IPS DF 6.9 (cell line): ENCODE data around the gene WBP1L.

ENCODE experiments used
- DNase-seq: peaks from one replicate; pipeline ENCODE4 v3.0.0-alpha.2; 2013; ENCODE audit warnings: low read depth, low spot score
- H3K27ac ChIP-seq: one replicate; pipeline ENCODE4 v1.5.1; 2013; ENCODE audit warnings: low read length, control low read depth
- H3K27me3 ChIP-seq: 2 replicates; pipeline ENCODE4 v1.6.1; 2013; ENCODE audit warnings: mild to moderate bottlenecking, low read length; ENCODE audit not compliant: control insufficient read depth, insufficient read depth
- H3K36me3 ChIP-seq: 2 replicates; pipeline ENCODE4 v1.6.1; 2013; ENCODE audit warnings: low read length; ENCODE audit not compliant: control insufficient read depth, insufficient read depth
- H3K4me1 ChIP-seq: 2 replicates; pipeline ENCODE4 v1.6.1; 2013; ENCODE audit warnings: low read length; ENCODE audit not compliant: control insufficient read depth, insufficient read depth
- H3K4me3 ChIP-seq: 2 replicates; pipeline ENCODE4 v1.5.1; 2013; ENCODE audit warnings: mild to moderate bottlenecking, low read length
- H3K9me3 ChIP-seq: 2 replicates; pipeline ENCODE4 v1.6.1; 2013; ENCODE audit warnings: low read length, inconsistent platforms; ENCODE audit not compliant: control insufficient read depth, insufficient read depth
- WGBS: extraction: QIAGEN DNeasy Blood & Tissue Kit; methylation state at CpG from one replicate; pipeline ENCODE4 v1.1.7; 2013; ENCODE audit warnings: mixed read lengths, missing lambda C conversion rate; ENCODE audit not compliant: insufficient read length, insufficient coverage; 5-methylcytosine and 5-hydroxymethylcytosine counted together

The WBP1L gene

GRCh38 chr10:102770792-102771191 is 27.0 kb downstream of the WBP1L start:
- no CpG with 5 or more reads among the region's 1 CpG for WGBS
- no peaks in the 10 kb centered on the region for H3K9me3 ChIP-seq
- no peaks in the 10 kb centered on the region for H3K4me1 ChIP-seq
- H3K36me3 ChIP-seq, result no peaks in the 10 kb centered on the region
- no peak for DNase-seq
- H3K4me3 ChIP-seq, result no peak overlapping the region
- H3K27ac ChIP-seq, result no peak overlapping the region
- H3K27me3 ChIP-seq, result no peaks in the 10 kb centered on the region

GRCh38 chr10:102773320-102773719 is 29.6 kb downstream of the WBP1L start:
- WGBS, result no CpG with 5 or more reads among the region's 1 CpG

GRCh38 chr10:102773986-102774385 is 30.2 kb downstream of the WBP1L start:
- DNase-seq, result no peak
- no CpG with 5 or more reads among the region's 5 CpGs for WGBS
- Histone ChIP-seq H3K36me3 (no peaks in the 10 kb centered on the region), H3K9me3 (no peaks in the 10 kb centered on the region), H3K27me3 (no peaks in the 10 kb centered on the region), H3K4me1 (peaks cover 17% of the 10 kb centered on the region), H3K27ac (no peak overlapping the region), H3K4me3 (no peak overlapping the region)

More at GRCh38 chr10:102773320-102773719, 29.6 kb downstream of the WBP1L start:
- H3K4me1 ChIP-seq, result peaks cover 17% of the 10 kb centered on the region
- H3K9me3 ChIP-seq, result no peaks in the 10 kb centered on the region
- no peaks in the 10 kb centered on the region for H3K36me3 ChIP-seq
- no peaks in the 10 kb centered on the region for H3K27me3 ChIP-seq
- H3K4me3 ChIP-seq, result no peak overlapping the region
- no peak overlapping the region for H3K27ac ChIP-seq
- DNase-seq, result no peak

DNA sequence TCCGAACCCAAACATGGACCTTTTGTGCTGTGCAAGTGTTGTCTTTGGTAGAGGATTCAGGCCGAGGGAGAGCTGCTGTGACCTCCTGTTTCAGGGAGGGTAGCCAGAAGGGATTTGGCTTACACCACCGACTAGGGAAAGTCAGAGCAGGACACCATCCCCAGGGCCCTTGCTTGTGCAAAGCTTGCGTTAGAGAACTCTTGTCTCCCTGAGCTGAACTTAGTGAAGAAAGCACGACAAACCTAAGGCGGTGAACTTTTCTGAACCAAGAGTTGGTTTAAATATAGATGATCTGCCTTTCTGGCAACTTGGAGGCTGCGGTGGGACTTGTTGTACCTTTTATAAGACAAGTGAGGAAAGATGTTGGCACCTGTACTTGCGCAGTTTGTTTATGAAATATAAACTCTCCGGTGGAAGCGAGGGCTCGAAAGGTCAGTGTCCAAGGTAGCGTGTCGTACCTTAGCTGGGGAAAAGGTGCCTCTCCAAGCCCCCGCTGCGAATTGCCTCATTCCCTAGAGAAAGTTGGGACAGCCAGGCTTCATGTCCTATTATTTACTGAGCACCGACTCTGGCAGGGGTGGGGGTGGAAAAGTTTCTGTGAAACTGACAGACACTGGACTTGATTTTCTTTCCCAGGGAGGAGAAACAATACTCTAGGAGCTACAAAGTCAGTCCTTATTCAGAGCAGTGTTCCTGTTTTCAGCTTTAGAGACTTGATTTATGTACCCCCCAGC is 31.6 kb downstream of the WBP1L start:
- WGBS, result no CpG with 5 or more reads among the region's 16 CpGs
- DNase-seq, result no peak
- H3K4me1 ChIP-seq, result peaks cover 17% of the 10 kb centered on the region
- no peaks in the 10 kb centered on the region for H3K36me3 ChIP-seq
- H3K9me3 ChIP-seq, result no peaks in the 10 kb centered on the region
- H3K4me3 ChIP-seq, result no peak overlapping the region
- no peak overlapping the region for H3K27ac ChIP-seq
- no peaks in the 10 kb centered on the region for H3K27me3 ChIP-seq

DNA sequence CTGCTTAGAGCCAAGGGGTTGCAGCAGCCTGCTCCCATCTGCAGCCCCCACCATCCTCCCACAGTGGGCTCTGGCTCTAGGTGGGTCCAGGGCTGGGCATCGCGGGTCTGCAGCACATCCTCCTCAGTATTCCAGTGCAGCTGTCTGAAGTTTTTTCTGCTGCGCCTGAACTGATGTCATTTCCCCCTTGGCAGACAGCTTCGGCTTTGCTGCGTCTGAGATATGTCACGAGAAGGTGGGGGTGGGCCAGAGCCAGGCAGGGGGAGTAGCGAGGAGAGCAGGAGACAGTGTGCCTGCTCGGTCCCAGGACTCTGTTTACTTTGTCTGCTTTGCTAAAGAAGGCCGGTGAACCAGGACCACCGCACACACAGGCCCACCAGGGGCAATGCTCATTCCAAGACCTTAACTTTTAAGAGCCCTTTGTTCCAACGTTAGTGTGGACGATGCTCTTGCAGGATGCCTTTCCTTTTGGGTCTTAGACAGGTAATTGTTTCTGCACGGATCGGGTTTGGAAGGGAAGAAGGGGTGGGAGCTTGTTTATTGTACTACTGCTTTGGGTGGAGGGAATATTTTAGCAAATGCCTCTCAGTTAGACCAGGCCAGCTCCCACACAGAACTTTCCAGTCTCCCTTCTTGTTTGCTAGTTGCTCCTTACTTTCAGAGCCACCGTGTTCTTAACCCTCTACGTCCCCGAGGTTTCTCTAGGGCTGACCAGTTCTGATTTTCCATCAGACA is 32.4 kb downstream of the WBP1L start:
- H3K4me3 ChIP-seq, result no peak overlapping the region
- DNase-seq, result no peak
- no peaks in the 10 kb centered on the region for H3K36me3 ChIP-seq
- WGBS, result no CpG with 5 or more reads among the region's 17 CpGs
- H3K4me1 ChIP-seq, result peaks cover 19% of the 10 kb centered on the region
- H3K27me3 ChIP-seq, result no peaks in the 10 kb centered on the region
- no peaks in the 10 kb centered on the region for H3K9me3 ChIP-seq
- H3K27ac ChIP-seq, result no peak overlapping the region

DNA sequence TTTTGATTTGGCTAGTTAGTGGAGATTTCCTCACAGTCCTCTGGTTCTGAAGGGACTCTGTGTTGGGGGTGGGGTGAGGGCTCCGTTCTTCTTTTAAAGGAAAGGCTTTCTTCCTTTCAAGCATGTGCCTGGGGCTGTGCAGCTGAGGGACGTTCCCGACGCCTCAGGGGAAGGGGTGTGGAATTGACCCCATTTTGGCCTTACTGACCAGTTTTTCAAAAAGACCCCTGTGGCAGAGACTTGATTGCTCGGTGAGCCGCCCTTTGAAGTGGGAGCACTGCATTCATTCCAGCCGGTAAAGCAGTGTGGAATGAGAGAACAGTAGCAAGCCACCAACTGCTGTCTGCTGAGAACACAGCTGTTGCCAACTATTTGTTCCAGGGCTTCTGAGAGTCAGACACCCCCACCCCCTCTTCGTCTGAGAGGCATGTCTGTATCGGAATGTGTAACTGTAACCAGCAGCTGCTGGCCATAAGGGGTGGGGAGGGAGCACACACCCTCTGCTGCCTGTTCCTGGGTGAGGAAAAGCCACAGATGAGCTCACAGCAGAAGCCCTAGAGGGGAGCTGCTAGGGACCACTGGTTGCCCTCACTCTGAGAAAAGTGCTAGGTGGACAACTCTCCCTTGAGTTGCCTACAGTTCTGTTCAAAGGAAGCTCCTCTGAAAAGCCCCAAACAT is 33.2 kb downstream of the WBP1L start:
- Histone ChIP-seq H3K4me3 (no peak overlapping the region), H3K9me3 (no peaks in the 10 kb centered on the region), H3K27me3 (no peaks in the 10 kb centered on the region), H3K4me1 (peaks cover 19% of the 10 kb centered on the region), H3K36me3 (no peaks in the 10 kb centered on the region), H3K27ac (no peak overlapping the region)
- WGBS, result no CpG with 5 or more reads among the region's 9 CpGs
- DNase-seq, result no peak

GRCh38 chr10:102777711-102778453 is 34.1 kb downstream of the WBP1L start:
- DNase-seq, result no peak
- H3K4me3 ChIP-seq, result no peak overlapping the region
- no peak overlapping the region for H3K27ac ChIP-seq
- no peaks in the 10 kb centered on the region for H3K27me3 ChIP-seq
- WGBS, result no CpG with 5 or more reads among the region's 17 CpGs
- no peaks in the 10 kb centered on the region for H3K9me3 ChIP-seq
- H3K4me1 ChIP-seq, result peaks cover 19% of the 10 kb centered on the region
- no peaks in the 10 kb centered on the region for H3K36me3 ChIP-seq

- no peak for DNase-seq
- no peaks in the 10 kb centered on the region for H3K36me3 ChIP-seq
- no CpG with 5 or more reads among the region's 2 CpGs for WGBS
- H3K4me3 ChIP-seq, result no peak overlapping the region
- peaks cover 20% of the 10 kb centered on the region for H3K4me1 ChIP-seq
- H3K27me3 ChIP-seq, result no peaks in the 10 kb centered on the region
- H3K9me3 ChIP-seq, result no peaks in the 10 kb centered on the region
- no peak overlapping the region for H3K27ac ChIP-seq
These were observed 35.0 kb downstream of the WBP1L start for GRCh38 chr10:102778781-102779180.

DNA sequence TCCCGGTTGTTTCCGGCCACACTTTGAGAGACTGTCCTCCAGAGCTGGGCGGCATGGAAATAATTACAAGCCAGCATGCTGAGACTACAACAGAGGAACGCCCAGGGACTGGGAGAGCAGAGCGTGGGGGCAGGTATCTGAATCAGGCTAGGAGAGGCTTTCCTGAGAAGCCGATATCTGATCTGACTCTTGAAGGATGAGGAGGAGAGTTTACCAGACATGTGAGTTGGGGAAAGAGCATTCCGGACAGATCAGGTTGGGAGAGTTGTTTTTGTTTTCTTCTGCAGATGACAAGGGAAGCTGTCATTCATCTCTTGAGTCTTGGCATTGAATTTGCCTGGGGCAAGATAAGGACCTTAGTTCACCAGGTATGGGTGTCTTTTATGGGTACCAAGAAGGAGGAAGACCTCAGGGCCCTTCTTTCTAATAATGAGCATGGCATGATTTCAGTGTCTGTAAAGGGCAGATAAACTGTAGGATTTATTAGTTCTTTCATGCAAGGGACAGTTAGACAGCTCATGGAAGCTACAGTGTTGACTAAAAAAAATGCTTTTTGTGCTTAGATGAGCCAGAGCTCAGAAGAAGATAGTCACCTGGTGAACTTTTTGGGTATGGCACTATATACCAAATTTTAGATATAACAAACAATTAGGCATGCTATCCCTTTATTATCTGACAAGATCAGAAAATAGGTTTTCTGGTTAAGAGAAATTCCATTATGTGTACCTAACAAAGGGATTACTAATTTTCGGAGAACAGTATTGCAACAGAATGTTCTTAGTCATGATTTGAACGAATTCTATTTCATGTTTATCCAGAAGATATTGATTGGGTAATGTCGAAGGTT is 36.2 kb downstream of the WBP1L start:
- DNase-seq, result no peak
- peaks cover 20% of the 10 kb centered on the region for H3K4me1 ChIP-seq
- no peak overlapping the region for H3K4me3 ChIP-seq
- no peaks in the 10 kb centered on the region for H3K9me3 ChIP-seq
- no peaks in the 10 kb centered on the region for H3K36me3 ChIP-seq
- no peaks in the 10 kb centered on the region for H3K27me3 ChIP-seq
- H3K27ac ChIP-seq, result no peak overlapping the region
- WGBS, result no CpG with 5 or more reads among the region's 10 CpGs
